Stimulated activated CD4-positive, alpha-beta T cell treated with anti-CD3 and anti-CD28 coated beads, Interleukin-15, amount 100 ng/mL, for 1 hour (primary cell): ENCODE measurements around the gene FAAP20.

ENCODE experiments used
- DNase-seq, 2 donors: peaks; one replicate each; pipeline ENCODE4 v3.0.0-alpha.2; 2020; ENCODE audit warnings: low read depth in 1 of 2, low spot score in 1 of 2

FAAP20 gene, protein sequence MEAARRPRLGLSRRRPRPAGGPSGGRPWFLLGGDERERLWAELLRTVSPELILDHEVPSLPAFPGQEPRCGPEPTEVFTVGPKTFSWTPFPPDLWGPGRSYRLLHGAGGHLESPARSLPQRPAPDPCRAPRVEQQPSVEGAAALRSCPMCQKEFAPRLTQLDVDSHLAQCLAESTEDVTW

GRCh38 chr1:2194319-2194897 is at the start of gene FAAP20:
TSS of gene FAAP20 (minus strand) at chr1:2194772. CDS start at chr1:2194749, 23 bp downstream.
- DNase-seq: peak in 1 of 2 donors; percentile 63

GRCh38 chr1:2242814-2243725 is 48.5 kb upstream of the FAAP20 start:
- DNase-seq: no peak

GRCh38 chr1:2241820-2242219 is 47.2 kb upstream of the FAAP20 start:
- DNase-seq: no peak

DNA sequence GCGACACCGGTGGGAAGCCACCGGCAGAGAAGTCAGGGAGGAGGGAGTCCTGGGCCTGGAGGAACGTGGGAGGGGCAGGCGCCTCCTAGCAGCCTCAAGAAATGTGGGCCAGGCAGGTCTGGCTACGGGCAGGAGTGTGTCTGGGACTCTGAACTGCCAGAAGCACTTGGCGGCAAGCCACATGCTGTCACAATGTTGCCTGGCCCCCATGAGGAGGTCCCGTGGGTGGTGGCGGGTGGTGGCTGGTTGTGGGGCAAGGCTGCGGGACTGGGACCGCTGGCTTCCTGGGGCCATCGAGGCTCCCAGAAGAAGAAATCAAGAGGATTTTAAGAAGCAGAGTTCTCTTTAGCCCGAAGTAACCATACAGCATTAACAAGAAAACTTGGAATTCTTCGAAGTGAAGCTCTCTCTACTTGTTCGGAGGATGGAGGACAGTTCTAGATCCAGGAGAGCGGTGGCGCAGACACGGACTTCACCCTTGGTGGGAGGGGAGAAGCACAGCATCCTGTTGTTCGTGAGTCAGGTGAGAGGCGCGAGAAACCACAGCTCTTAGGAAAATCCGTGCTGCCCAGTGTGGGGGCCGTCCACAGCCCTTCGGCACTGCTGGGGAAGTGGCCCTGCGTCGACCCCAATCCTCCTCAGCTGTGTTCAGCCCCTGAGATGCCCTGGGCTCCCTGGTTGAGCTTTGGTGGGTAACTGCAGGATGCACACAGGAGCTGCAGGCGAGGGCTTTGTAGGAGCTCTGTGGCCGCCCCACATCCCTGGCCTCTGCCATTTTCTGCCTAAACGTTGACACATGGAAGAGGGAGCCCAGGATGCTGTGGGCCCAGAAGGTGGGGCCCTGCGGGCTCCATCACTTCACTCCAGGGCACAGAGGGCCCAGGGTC is 45.9 kb upstream of the FAAP20 start:
- DNase-seq: no peak

- no peak for DNase-seq
Observed at GRCh38 chr1:2239384-2239985, 44.9 kb upstream of the FAAP20 start.

DNA sequence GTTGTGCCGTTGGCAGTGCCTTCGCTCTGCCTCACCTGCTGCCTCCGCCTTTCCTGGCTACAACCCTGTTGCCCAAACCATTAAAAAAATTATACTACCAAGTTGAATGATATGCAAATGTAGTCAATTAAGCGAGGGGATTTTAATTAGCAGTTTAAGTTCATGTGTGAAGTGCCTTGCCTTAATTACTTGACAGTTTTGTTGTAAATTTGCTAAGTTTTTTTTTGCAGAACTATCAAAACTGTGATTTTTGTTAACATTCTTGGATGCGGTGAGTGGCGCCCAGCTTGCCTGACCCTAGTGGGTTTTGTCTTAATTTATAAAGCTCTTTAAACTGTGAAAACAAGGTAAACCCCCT is 44.4 kb upstream of the FAAP20 start:
- DNase-seq: no peak

GRCh38 chr1:2238361-2239012 is 43.9 kb upstream of the FAAP20 start:
- DNase-seq: no peak

DNA sequence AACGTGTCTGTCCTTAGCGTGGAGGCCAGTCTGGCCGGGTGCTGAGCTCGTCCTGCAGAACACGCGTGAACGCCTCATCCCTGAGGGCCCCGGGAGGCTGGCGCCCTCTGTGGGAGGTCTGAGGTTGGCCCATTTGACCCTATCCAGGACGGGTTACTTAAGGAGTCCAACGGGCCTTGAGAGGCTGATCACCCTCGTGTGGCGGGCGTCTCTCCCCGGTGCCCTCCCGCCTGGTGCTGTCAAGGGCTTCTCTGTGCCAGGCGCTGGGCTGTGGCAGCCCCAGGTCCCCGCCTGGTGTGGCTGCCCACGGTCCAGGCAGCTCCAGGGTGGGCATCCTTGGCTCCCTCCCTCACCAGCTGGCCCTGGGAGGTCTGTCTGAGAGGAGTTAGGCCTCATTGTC is 43.2 kb upstream of the FAAP20 start:
- DNase-seq: no peak

GRCh38 chr1:2236695-2237677 is 42.4 kb upstream of the FAAP20 start:
- DNase-seq: no peak

GRCh38 chr1:2235300-2235998 is 40.9 kb upstream of the FAAP20 start:
- DNase-seq: no peak

- DNase-seq: no peak
Observed at GRCh38 chr1:2234762-2235113, 40.2 kb upstream of the FAAP20 start.

DNA sequence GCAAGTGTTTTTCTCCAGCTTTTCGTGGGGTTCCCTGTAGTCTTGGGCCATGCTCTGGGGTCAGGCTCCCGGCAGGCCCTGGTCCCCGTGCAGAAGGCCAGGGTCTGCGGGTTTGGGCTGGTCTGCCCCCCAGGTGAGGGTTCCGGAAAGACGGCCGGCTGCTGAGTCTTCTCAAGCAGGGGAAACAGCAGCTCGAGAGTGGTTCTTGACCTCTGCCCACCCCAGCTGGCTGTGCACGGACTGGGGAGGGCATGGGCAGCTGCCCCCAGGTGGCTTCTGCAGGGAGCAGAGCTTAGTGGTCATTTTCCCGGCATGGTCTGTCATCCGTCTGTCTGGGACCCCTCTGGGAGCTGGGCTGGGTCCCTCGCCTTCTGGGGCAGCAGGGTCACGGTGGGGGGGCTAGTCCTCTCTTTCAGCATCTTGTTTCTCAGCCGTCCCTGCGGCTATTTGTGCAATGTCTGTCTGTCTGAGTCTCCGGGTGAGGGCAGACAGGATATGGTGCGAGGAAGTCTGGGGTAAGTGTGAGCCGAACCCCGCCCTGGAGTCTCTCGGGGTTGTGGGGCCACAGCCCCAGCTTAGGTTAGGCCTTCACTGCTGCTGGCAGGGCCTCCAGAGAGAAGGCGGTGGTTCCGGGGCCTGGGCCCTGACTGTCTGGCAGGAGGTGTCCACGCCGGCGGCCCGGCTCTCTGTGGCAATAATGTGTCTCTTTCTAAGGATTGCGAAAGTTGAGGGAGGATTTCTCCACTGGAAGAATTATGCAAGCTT is 39.6 kb upstream of the FAAP20 start:
- peak in 1 of 2 donors; percentile 63 for DNase-seq

DNA sequence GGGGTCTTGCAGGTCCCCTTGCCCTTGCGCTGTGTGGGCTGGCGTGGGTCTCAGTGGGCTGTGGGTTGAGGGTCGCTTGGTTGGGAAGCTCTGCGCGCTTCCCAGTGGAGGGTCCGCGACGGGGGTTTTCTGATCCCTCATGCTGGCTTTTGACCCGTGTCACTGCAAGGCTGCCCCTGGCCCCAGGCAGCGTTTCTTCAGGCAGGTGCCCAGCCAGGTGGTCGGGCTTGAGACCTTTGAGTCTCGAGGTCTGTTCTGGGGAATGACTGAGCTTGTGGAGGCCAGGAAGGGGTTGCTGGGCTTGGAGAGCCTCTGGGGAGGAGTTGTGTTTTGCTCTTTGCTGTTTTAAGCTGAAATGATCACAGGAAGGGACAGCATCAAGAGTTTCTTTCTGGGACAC is 38.9 kb upstream of the FAAP20 start:
- no peak for DNase-seq

GRCh38 chr1:2232916-2233438 is 38.4 kb upstream of the FAAP20 start:
- DNase-seq: no peak

DNA sequence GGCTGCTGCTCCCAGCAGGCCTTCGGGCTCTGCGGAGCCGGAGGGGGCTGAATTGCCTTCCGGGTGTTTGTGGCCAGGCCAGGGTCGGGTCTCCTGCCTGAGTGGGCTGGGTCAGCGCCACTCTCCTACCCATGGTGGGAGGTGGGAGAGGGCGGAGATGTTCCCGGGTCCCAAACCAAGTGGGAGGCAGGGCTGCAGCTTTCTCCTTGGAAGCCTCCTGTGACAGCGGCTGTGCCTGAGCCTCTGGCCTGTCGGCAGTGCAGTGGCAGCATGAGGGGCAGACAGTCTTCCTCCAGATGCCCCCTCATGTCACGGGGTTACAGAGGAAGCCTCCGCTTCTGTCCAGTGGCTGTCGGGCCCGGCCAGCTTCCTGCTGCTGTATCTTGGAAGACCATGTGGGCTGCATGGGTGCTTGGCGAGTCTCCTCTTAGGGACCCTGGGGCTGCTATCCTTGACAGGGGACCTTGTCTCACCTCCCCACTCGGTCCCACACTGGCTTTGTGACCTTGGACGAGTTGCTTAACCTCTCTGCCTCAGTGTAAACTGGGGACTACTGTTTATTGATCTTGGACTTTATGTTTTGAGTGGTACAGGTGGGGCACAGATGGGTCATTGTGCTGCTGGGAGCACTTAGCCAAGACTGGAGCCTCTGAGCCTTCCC is 37.8 kb upstream of the FAAP20 start:
- no peak for DNase-seq

GRCh38 chr1:2231532-2232254 is 37.1 kb upstream of the FAAP20 start:
- peak; percentile 52 to 72 for DNase-seq
